Kidney (tissue), 14 donors: Measurements from ENCODE around the gene CCDC102B. TPM values are rescaled to one million over a fixed set of nuclear protein-coding genes. Genes with fewer than 3 reads are reported as not detected.

Source experiments
- DNase-seq, 5 donors: peaks; one replicate each; pipeline ENCODE4 v3.0.0-alpha.2; 2013 to 2020
- FAIRE-seq: peaks from 2 replicates; lab custom pipeline; 2012; peaks lifted over from hg19 to GRCh38; lab: Jason Lieb, UNC
- H3K27ac ChIP-seq, 2 donors: one replicate each; pipeline ENCODE4 v1.7.0; 2013; ENCODE audit warnings: low read depth in 2 of 2, low read length in 2 of 2, inconsistent platforms in 1 of 2
- H3K27me3 ChIP-seq: one replicate; pipeline ENCODE4 v1.7.1; 2013; ENCODE audit warnings: low read length, inconsistent platforms; ENCODE audit not compliant: control insufficient read depth, insufficient read depth
- H3K36me3 ChIP-seq, 3 donors: one replicate each; pipeline versions ENCODE4 v1.7.0 to v1.7.1; 2013; ENCODE audit warnings: low read length in 3 of 3, control low read depth in 1 of 3, inconsistent platforms in 1 of 3; ENCODE audit not compliant: insufficient read depth in 3 of 3, control insufficient read depth in 2 of 3
- H3K4me1 ChIP-seq, 3 donors: one replicate each; pipeline versions ENCODE4 v1.7.0 to v1.7.1; 2013; ENCODE audit warnings: low read length in 3 of 3, inconsistent platforms in 1 of 3, low read depth in 1 of 3; ENCODE audit not compliant: control insufficient read depth in 2 of 3, insufficient read depth in 2 of 3
- H3K4me3 ChIP-seq, 3 donors: one replicate each; pipeline versions ENCODE4 v1.7.0 to v1.8.1; 2013; ENCODE audit warnings: low read length in 3 of 3, control low read depth in 1 of 3, inconsistent platforms in 1 of 3
- H3K9ac ChIP-seq, 3 donors: one replicate each; pipeline versions ENCODE4 v1.7.0 to v1.7.1; 2013; ENCODE audit warnings: low read length in 3 of 3, control low read depth in 1 of 3, inconsistent platforms in 1 of 3
- H3K9me3 ChIP-seq, 3 donors: one replicate each; pipeline versions ENCODE4 v1.7.0 to v1.7.1; 2013; ENCODE audit warnings: low read length in 3 of 3, control low read depth in 1 of 3, inconsistent platforms in 1 of 3; ENCODE audit not compliant: control insufficient read depth in 2 of 3, insufficient read depth in 1 of 3
- intact Hi-C: fragments of 100-400 bp; cut with DNase I; formaldehyde crosslinking; loops from one replicate; pipeline ENCODE4 v1.11.1; 2022
- polyA plus RNA-seq: library from polyadenylated mRNA; stranded (reverse); fragments of 350-450 nt; fragmentation: Illumina TruSeq; extraction: RNeasy Lipid Tissue Mini Kit (QIAGEN cat#74804); gene quantifications from one replicate; pipeline ENCODE4 v1.2.3, GENCODE V29; 2014; ENCODE audit warnings: low read depth, low replicate concordance; ENCODE audit not compliant: insufficient read depth
- total RNA-seq: library from RNA; stranded (reverse); fragmentation: NEBNext Ultra II Directional; extraction: Animal tissue kit (Norgen Biotek cat#: 25700); gene quantifications from one replicate; pipeline ENCODE4 v1.2.1, GENCODE V29; 2021
- TF ChIP-seq, protein P1 (sequence below): IDR thresholded peaks from 3 replicates; pipeline ENCODE4 v1.5.1; 2012; ENCODE audit warnings: mild to moderate bottlenecking, moderate library complexity, borderline replicate concordance; ENCODE audit not compliant: insufficient read depth; ENCODE audit errors: extremely low read depth
- donor health status: control.
- donor health status: control.
- donor health status: control.
- donor health status: control.
- donor health status: control.
- donor health status: DM: yes; HTN: yes; CAD: no.
- donor health status: Normal renal cell carcinoma (clear cell type).

The CCDC102B gene
- total and polyA plus RNA-seq, 2 donors from 2014 or later = 3.6 to 6.8 TPM

DNA sequence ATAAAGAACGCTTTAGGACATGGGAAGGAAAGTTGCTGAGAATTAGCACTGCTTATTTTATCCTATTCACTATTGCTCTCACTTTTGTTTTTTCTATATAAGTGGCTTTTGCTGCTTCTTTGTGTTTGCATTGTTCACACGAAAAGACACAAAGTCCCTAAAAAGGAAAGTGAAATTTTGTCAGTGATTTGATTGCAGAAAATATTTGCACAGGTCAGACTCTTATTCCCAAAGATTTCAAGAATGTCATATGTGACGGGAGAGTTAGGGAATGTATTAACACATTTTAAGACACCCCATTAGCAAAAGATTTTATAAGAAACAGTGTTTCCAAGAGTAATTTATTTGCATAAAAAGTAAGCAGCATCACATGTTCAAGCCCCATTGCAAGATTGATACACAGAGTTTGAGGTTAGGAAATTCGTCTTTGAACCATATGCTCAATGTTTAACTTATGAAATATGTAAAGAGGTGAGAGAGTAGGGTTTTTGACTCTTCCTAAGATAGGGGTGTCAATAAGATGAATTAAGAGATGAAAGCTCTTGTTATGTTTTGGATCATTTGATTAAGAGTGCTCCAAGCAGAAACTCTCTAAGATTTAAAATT lies 57.0 kb downstream of the CCDC102B start:
- Histone ChIP-seq H3K4me3 (no peak overlapping the region), H3K27me3 (no peaks in the 10 kb centered on the region), H3K9me3 (no peaks in the 10 kb centered on the region), H3K4me1 (no peaks in the 10 kb centered on the region), H3K36me3 (no peaks in the 10 kb centered on the region), H3K9ac (no peak overlapping the region), H3K27ac (no peak overlapping the region)
- intact Hi-C loops = no loop called here
- DNase-seq = no peak
- no peak for FAIRE-seq
- TF ChIP-seq, protein P1, sequence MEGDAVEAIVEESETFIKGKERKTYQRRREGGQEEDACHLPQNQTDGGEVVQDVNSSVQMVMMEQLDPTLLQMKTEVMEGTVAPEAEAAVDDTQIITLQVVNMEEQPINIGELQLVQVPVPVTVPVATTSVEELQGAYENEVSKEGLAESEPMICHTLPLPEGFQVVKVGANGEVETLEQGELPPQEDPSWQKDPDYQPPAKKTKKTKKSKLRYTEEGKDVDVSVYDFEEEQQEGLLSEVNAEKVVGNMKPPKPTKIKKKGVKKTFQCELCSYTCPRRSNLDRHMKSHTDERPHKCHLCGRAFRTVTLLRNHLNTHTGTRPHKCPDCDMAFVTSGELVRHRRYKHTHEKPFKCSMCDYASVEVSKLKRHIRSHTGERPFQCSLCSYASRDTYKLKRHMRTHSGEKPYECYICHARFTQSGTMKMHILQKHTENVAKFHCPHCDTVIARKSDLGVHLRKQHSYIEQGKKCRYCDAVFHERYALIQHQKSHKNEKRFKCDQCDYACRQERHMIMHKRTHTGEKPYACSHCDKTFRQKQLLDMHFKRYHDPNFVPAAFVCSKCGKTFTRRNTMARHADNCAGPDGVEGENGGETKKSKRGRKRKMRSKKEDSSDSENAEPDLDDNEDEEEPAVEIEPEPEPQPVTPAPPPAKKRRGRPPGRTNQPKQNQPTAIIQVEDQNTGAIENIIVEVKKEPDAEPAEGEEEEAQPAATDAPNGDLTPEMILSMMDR = no peak

DNA sequence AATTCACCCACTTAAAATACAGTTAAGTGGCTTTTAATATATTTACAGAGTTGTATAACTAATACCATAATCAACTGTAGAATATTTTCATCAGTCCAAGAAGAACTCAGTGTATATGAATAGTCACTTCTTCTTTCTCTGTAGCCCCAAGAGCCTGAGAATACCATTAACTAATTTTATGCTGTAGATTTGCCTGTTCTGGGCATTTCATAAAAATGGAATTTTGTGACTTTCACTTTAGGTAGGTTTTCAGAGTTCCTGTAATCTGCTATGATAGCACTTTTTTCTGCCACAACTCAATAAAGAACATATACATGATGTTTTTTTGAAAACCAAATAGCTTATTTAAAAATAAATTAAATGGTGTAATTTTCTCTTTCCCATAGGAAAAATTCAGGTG lies 57.6 kb downstream of the CCDC102B start:
- H3K9me3 ChIP-seq = no peaks in the 10 kb centered on the region
- intact Hi-C loops = no loop called here
- DNase-seq (no peak), FAIRE-seq (no peak)
- H3K4me3 ChIP-seq = no peak overlapping the region
- no peaks in the 10 kb centered on the region for H3K36me3 ChIP-seq
- no peaks in the 10 kb centered on the region for H3K27me3 ChIP-seq
- H3K9ac ChIP-seq = no peak overlapping the region
- H3K27ac ChIP-seq = no peak overlapping the region
- no peaks in the 10 kb centered on the region for H3K4me1 ChIP-seq
- TF ChIP-seq, protein P1 = no peak

DNA sequence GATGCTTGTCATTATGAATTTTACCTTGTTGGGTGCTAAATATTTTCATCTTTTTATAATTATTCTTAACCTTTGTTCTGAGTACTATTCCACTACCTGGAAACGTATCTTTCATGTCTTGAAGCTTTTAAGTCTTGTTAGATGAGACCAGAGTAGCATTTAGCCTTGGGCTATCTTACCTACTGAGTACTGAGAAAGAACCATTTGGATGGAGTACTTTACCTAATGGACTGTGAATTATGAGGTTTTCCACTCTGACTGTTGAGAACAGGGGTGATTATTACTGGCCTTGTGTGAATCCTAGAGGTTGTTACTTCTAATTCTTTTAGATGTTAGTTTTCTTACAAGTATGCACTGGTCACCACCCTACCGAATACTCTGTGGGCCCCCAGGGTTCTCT lies 63.5 kb downstream of the CCDC102B start:
- intact Hi-C loops = no loop called here
- H3K4me1 ChIP-seq = no peaks in the 10 kb centered on the region
- FAIRE-seq (no peak), DNase-seq (no peak)
- TF ChIP-seq, protein P1 = no peak
- H3K36me3 ChIP-seq = no peaks in the 10 kb centered on the region
- no peaks in the 10 kb centered on the region for H3K9me3 ChIP-seq
- H3K4me3 ChIP-seq = no peak overlapping the region
- no peak overlapping the region for H3K9ac ChIP-seq
- no peak overlapping the region for H3K27ac ChIP-seq
- H3K27me3 ChIP-seq = no peaks in the 10 kb centered on the region

DNA sequence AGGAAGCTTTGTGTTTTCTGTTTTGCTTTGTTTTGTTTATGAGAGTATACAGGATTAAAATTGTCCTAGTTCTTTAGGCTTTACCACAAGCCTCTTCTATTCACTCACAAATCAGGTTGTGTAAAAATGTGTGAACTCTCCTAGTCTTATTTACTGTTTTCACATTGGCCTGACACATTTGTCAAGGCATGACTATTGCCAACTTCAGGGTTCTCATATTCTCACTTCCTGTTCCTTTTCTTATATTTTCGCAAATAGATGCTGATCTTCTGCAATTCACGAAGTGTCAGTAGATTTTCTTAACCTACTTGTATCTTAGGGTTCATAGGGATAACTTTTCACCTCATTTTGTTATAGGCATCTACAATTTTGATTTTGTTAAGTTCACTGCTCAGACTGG lies 67.1 kb downstream of the CCDC102B start:
- TF ChIP-seq, protein P1 = no peak
- Histone ChIP-seq H3K4me3 (no peak overlapping the region), H3K9ac (no peak overlapping the region), H3K36me3 (no peaks in the 10 kb centered on the region), H3K27me3 (no peaks in the 10 kb centered on the region), H3K27ac (no peak overlapping the region), H3K9me3 (no peaks in the 10 kb centered on the region), H3K4me1 (no peaks in the 10 kb centered on the region)
- DNase-seq (no peak), FAIRE-seq (no peak)
- intact Hi-C loops = no loop called here
